ENCODE results near the gene FHOD3. TPM values are rescaled to one million over a fixed set of nuclear protein-coding genes. Genes with fewer than 3 reads are reported as not detected.

Gene FHOD3
- total and polyA plus RNA-seq, 4 donors: 0.57 to 1.3 (median 1.2) TPM; not detected in 1

DNA sequence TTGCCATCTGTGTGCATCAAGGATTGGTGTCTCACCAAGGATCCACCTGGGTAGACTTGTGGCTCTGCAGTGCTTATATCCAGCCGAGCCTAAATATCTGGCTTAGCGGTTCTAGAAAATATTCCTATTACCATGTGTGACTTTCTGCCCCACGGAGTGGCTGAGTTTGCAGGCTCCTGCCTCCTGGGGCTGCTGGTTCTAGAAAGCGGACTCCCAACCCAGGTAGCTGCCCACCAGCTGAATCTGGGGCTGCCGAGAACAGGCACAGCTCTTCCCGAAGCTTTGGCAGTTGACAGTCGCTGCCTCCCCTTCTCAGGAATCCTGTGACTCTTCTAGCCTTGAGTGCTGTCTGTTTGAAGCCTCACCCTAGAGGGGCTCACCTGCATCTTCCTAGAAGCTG lies 426.7 kb downstream of the FHOD3 start:
- TF ChIP-seq EGR1 (IDR thresholded peaks at IDR 0.05; ENCODE audit: low read depth in 2 of 2): no peak
- TF ChIP-seq, protein P1, sequence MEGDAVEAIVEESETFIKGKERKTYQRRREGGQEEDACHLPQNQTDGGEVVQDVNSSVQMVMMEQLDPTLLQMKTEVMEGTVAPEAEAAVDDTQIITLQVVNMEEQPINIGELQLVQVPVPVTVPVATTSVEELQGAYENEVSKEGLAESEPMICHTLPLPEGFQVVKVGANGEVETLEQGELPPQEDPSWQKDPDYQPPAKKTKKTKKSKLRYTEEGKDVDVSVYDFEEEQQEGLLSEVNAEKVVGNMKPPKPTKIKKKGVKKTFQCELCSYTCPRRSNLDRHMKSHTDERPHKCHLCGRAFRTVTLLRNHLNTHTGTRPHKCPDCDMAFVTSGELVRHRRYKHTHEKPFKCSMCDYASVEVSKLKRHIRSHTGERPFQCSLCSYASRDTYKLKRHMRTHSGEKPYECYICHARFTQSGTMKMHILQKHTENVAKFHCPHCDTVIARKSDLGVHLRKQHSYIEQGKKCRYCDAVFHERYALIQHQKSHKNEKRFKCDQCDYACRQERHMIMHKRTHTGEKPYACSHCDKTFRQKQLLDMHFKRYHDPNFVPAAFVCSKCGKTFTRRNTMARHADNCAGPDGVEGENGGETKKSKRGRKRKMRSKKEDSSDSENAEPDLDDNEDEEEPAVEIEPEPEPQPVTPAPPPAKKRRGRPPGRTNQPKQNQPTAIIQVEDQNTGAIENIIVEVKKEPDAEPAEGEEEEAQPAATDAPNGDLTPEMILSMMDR (IDR thresholded peaks at IDR 0.05; ENCODE audit: low read depth, low read length, missing input control): no peak
- TF ChIP-seq RAD21 (IDR thresholded peaks at IDR 0.05): no peak
- no peak for TF ChIP-seq GABPA (IDR thresholded peaks at IDR 0.05 in 1 of 2, conservative IDR thresholded peaks at IDR 0.05 in 1 of 2)
- no peak for TF ChIP-seq SP1 (IDR thresholded peaks at IDR 0.05)
- no peak for TF ChIP-seq HNF4G (IDR thresholded peaks at IDR 0.05)
- TF ChIP-seq, protein P2, sequence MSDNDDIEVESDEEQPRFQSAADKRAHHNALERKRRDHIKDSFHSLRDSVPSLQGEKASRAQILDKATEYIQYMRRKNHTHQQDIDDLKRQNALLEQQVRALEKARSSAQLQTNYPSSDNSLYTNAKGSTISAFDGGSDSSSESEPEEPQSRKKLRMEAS (IDR thresholded peaks at IDR 0.05): no peak
- no peak for TF ChIP-seq NR2F2 (IDR thresholded peaks at IDR 0.05)
- TF ChIP-seq, protein P3, sequence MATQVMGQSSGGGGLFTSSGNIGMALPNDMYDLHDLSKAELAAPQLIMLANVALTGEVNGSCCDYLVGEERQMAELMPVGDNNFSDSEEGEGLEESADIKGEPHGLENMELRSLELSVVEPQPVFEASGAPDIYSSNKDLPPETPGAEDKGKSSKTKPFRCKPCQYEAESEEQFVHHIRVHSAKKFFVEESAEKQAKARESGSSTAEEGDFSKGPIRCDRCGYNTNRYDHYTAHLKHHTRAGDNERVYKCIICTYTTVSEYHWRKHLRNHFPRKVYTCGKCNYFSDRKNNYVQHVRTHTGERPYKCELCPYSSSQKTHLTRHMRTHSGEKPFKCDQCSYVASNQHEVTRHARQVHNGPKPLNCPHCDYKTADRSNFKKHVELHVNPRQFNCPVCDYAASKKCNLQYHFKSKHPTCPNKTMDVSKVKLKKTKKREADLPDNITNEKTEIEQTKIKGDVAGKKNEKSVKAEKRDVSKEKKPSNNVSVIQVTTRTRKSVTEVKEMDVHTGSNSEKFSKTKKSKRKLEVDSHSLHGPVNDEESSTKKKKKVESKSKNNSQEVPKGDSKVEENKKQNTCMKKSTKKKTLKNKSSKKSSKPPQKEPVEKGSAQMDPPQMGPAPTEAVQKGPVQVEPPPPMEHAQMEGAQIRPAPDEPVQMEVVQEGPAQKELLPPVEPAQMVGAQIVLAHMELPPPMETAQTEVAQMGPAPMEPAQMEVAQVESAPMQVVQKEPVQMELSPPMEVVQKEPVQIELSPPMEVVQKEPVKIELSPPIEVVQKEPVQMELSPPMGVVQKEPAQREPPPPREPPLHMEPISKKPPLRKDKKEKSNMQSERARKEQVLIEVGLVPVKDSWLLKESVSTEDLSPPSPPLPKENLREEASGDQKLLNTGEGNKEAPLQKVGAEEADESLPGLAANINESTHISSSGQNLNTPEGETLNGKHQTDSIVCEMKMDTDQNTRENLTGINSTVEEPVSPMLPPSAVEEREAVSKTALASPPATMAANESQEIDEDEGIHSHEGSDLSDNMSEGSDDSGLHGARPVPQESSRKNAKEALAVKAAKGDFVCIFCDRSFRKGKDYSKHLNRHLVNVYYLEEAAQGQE (IDR thresholded peaks at IDR 0.05): no peak
- no peak for TF ChIP-seq FOXA1 (IDR thresholded peaks at IDR 0.05)
- no peak for TF ChIP-seq FOXA2 (IDR thresholded peaks at IDR 0.05)
- TF ChIP-seq, protein P4, sequence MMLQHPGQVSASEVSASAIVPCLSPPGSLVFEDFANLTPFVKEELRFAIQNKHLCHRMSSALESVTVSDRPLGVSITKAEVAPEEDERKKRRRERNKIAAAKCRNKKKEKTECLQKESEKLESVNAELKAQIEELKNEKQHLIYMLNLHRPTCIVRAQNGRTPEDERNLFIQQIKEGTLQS (IDR thresholded peaks at IDR 0.05): no peak
- no peak for TF ChIP-seq HNF4A (conservative IDR thresholded peaks at IDR 0.05)
- TF ChIP-seq, protein P5, sequence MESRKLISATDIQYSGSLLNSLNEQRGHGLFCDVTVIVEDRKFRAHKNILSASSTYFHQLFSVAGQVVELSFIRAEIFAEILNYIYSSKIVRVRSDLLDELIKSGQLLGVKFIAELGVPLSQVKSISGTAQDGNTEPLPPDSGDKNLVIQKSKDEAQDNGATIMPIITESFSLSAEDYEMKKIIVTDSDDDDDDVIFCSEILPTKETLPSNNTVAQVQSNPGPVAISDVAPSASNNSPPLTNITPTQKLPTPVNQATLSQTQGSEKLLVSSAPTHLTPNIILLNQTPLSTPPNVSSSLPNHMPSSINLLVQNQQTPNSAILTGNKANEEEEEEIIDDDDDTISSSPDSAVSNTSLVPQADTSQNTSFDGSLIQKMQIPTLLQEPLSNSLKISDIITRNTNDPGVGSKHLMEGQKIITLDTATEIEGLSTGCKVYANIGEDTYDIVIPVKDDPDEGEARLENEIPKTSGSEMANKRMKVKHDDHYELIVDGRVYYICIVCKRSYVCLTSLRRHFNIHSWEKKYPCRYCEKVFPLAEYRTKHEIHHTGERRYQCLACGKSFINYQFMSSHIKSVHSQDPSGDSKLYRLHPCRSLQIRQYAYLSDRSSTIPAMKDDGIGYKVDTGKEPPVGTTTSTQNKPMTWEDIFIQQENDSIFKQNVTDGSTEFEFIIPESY (IDR thresholded peaks at IDR 0.05): no peak
- TF ChIP-seq JUND (IDR thresholded peaks at IDR 0.05): no peak
- TF ChIP-seq YY1 (IDR thresholded peaks at IDR 0.05): no peak
- TF ChIP-seq TAF1 (conservative IDR thresholded peaks at IDR 0.05): no peak
- TF ChIP-seq RXRA (IDR thresholded peaks at IDR 0.05): no peak
- Histone ChIP-seq H3K36me3 (ENCODE audit: control insufficient read depth in 4 of 4, insufficient read depth in 3 of 4, low read depth in 1 of 4, low read length in 3 of 4) (no peaks in the 10 kb centered on the region), H3K27ac (ENCODE audit: low read depth in 1 of 2, low read length in 2 of 2) (no peak overlapping the region), H3K9ac (ENCODE audit: low read depth in 1 of 2, low read length in 2 of 2) (no peak overlapping the region), H3K4me3 (ENCODE audit: low read depth in 1 of 3, low read length in 3 of 3) (no peak overlapping the region), H3K9me3 (ENCODE audit: control insufficient read depth in 4 of 4, low read length in 3 of 4) (no peaks in the 10 kb centered on the region), H3K27me3 (ENCODE audit: control insufficient read depth in 4 of 4, insufficient read depth in 4 of 4, low read length in 3 of 4) (no peaks in the 10 kb centered on the region), H3K4me1 (ENCODE audit: control insufficient read depth in 4 of 4, insufficient read depth in 4 of 4, low read length in 3 of 4) (no peaks in the 10 kb centered on the region)
- 83% methylated on average over 7 of the region's 7 CpGs for WGBS
- DNase-seq (ENCODE audit: low spot score): no peak
